CD4-positive, alpha-beta T cell treated with Interleukin-12 subunit alpha and Interleukin-12 subunit beta, for 1 hour (primary cell): ENCODE data around the gene SPATA2L.

Source experiments
- DNase-seq: peaks from one replicate; pipeline ENCODE4 v3.0.0-alpha.2; 2020

SPATA2L gene

GRCh38 chr16:89653656-89654295, 47.7 kb downstream of the SPATA2L start:
- DNase-seq, result no peak

- DNase-seq, result no peak
Observed at GRCh38 chr16:89651584-89651983, 49.9 kb downstream of the SPATA2L start.

- no peak for DNase-seq
Observed at GRCh38 chr16:89646906-89647305, 54.6 kb downstream of the SPATA2L start.
